ENCODE results near the gene CSF1. TPM values are rescaled to one million over a fixed set of nuclear protein-coding genes. Genes with fewer than 3 reads are reported as not detected.
"Not testable (repeated sequence)": the region's sequence is repeated elsewhere in the genome, so short reads cannot be mapped to it uniquely, and the experiment has no call there.

CSF1 gene
- total RNA-seq = 10 to 100 TPM; 14.1 to 18.1 TPM

GRCh38 chr1:109910123-109910962 is at the start of gene CSF1:
Gene CSF1, plus strand, starts transcription at chr1:109910849. Its CDS starts 175 bp downstream, at chr1:109911024.
- intact Hi-C loops (cut with DNase I) = loop anchor here (5.0 kb wide), 1 partner anchor 133 kb away; no protein-coding TSS in a partner anchor
- H3K36me3 ChIP-seq = no peaks in the 10 kb centered on the region
- H3K27me3 ChIP-seq = no peaks in the 10 kb centered on the region
- H3K27ac ChIP-seq = peak within 1 kb of the TSS; percentile 71
- H3K9me3 ChIP-seq = no peaks in the 10 kb centered on the region
- peak; percentile 84 for DNase-seq
- TF ChIP-seq, protein P1, sequence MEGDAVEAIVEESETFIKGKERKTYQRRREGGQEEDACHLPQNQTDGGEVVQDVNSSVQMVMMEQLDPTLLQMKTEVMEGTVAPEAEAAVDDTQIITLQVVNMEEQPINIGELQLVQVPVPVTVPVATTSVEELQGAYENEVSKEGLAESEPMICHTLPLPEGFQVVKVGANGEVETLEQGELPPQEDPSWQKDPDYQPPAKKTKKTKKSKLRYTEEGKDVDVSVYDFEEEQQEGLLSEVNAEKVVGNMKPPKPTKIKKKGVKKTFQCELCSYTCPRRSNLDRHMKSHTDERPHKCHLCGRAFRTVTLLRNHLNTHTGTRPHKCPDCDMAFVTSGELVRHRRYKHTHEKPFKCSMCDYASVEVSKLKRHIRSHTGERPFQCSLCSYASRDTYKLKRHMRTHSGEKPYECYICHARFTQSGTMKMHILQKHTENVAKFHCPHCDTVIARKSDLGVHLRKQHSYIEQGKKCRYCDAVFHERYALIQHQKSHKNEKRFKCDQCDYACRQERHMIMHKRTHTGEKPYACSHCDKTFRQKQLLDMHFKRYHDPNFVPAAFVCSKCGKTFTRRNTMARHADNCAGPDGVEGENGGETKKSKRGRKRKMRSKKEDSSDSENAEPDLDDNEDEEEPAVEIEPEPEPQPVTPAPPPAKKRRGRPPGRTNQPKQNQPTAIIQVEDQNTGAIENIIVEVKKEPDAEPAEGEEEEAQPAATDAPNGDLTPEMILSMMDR (IDR thresholded peaks at IDR 0.05) = no peak
- H3K9ac ChIP-seq (ENCODE audit: low read depth in 2 of 2, low read length in 2 of 2) = peak within 1 kb of the TSS; percentile 85 to 97
- no peaks in the 10 kb centered on the region for H3K4me1 ChIP-seq
- peak within 1 kb of the TSS; percentile 76 for H3K4me3 ChIP-seq

- H3K9ac ChIP-seq (ENCODE audit: low read depth in 2 of 2, low read length in 2 of 2); intact Hi-C loops (cut with DNase I); H3K36me3 ChIP-seq; H3K27ac ChIP-seq; H3K4me1 ChIP-seq; H3K4me3 ChIP-seq; DNase-seq; H3K9me3 ChIP-seq; H3K27me3 ChIP-seq: not testable (repeated sequence)
Measured at GRCh38 chr1:109861616-109862015, 49.0 kb upstream of the CSF1 start.

GRCh38 chr1:109863667-109864046 is 47.0 kb upstream of the CSF1 start:
- Histone ChIP-seq H3K9ac (ENCODE audit: low read depth in 2 of 2, low read length in 2 of 2) (no peak overlapping the region), H3K27ac (peak overlapping the region; percentile 15), H3K4me3 (no peak overlapping the region), H3K36me3 (no peaks in the 10 kb centered on the region), H3K9me3 (no peaks in the 10 kb centered on the region), H3K27me3 (no peaks in the 10 kb centered on the region), H3K4me1 (no peaks in the 10 kb centered on the region)
- no peak for DNase-seq
- TF ChIP-seq, protein P1 (IDR thresholded peaks at IDR 0.05) = no peak
- intact Hi-C loops (cut with DNase I) = no loop called here

GRCh38 chr1:109864047-109864822 is 46.4 kb upstream of the CSF1 start:
- TF ChIP-seq, protein P1 (IDR thresholded peaks at IDR 0.05) = no peak
- Histone ChIP-seq H3K27ac (peak overlapping the region; percentile 15), H3K9me3 (no peaks in the 10 kb centered on the region), H3K9ac (ENCODE audit: low read depth in 2 of 2, low read length in 2 of 2) (no peak overlapping the region), H3K4me1 (no peaks in the 10 kb centered on the region), H3K4me3 (no peak overlapping the region), H3K36me3 (no peaks in the 10 kb centered on the region), H3K27me3 (no peaks in the 10 kb centered on the region)
- no peak for DNase-seq
- intact Hi-C loops (cut with DNase I) = no loop called here

GRCh38 chr1:109864930-109865612 is 45.6 kb upstream of the CSF1 start:
- Histone ChIP-seq H3K9ac (ENCODE audit: low read depth in 2 of 2, low read length in 2 of 2) (no peak overlapping the region), H3K36me3 (no peaks in the 10 kb centered on the region), H3K4me3 (no peak overlapping the region), H3K27ac (peak overlapping the region; percentile 35), H3K9me3 (no peaks in the 10 kb centered on the region), H3K27me3 (no peaks in the 10 kb centered on the region), H3K4me1 (no peaks in the 10 kb centered on the region)
- no peak for DNase-seq
- intact Hi-C loops (cut with DNase I) = no loop called here
- TF ChIP-seq, protein P1 (IDR thresholded peaks at IDR 0.05) = no peak
